Omental fat pad (tissue), 4 donors: ENCODE data around the gene POU3F2. TPM values are rescaled to one million over a fixed set of nuclear protein-coding genes. Genes with fewer than 3 reads are reported as not detected.

ENCODE experiments used
- ATAC-seq: fragments of 150-250 bp; one replicate; pipeline ENCODE4 v1.9.1; 2016; ENCODE audit warnings: mild to moderate bottlenecking, moderate library complexity; ENCODE audit not compliant: low FRiP score
- DNase-seq: peaks from one replicate; pipeline ENCODE4 v3.0.0-alpha.2; 2019; ENCODE audit warnings: low spot score
- total RNA-seq, 4 donors: library from RNA; depleted of rRNA; stranded (reverse); fragments of >200 nt; gene quantifications; one replicate each; pipeline ENCODE4 v1.1.0, GENCODE V29; 2016
- TF ChIP-seq, protein P1 (sequence below), 3 donors: fragments of 450-650 bp; IDR thresholded peaks; one replicate each; pipeline ENCODE4 v1.5.1; 2016 to 2017; ENCODE audit warnings: antibody characterized with exemption in 3 of 3, mild to moderate bottlenecking in 3 of 3, moderate library complexity in 2 of 3

The POU3F2 gene
- total RNA-seq, 4 donors from 2014 or later: not detected

DNA sequence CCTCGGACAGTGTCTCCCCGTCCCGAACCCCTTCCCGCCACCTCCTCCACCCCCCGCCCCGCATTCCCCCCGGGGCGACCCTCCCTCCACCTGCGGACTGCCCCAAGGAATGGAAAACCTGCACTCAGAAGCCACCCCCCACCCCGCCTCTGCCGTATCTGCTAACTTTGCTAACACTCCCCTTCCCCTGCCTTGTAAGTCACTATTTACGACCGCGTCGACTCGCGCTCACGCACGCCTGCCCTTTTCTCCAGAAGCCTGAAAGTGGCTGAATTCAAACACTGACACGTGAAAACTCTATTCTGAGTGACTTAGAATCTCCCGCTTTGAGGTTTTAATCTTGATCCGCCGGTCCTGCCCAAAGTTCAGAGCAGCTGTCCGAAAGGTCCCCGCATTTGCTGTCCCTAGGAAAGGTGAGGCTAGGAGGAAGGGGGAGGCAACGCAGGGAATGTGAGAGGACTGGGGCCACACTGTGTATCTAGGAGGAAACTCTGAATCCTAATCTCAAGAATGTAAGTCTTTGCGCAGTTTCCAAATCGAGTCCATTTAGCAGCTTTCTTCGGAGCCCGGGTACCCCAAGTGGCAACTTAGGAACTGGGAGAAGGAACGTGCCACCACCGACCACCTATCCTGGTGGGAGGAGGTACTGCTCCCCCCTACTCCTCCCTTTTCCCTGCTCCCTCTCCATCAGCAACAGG is 9.3 kb upstream of the POU3F2 start:
- TF ChIP-seq, protein P1, sequence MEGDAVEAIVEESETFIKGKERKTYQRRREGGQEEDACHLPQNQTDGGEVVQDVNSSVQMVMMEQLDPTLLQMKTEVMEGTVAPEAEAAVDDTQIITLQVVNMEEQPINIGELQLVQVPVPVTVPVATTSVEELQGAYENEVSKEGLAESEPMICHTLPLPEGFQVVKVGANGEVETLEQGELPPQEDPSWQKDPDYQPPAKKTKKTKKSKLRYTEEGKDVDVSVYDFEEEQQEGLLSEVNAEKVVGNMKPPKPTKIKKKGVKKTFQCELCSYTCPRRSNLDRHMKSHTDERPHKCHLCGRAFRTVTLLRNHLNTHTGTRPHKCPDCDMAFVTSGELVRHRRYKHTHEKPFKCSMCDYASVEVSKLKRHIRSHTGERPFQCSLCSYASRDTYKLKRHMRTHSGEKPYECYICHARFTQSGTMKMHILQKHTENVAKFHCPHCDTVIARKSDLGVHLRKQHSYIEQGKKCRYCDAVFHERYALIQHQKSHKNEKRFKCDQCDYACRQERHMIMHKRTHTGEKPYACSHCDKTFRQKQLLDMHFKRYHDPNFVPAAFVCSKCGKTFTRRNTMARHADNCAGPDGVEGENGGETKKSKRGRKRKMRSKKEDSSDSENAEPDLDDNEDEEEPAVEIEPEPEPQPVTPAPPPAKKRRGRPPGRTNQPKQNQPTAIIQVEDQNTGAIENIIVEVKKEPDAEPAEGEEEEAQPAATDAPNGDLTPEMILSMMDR (IDR thresholded peaks at IDR 0.05): no peak
- DNase-seq (no peak), ATAC-seq (no peak)

DNA sequence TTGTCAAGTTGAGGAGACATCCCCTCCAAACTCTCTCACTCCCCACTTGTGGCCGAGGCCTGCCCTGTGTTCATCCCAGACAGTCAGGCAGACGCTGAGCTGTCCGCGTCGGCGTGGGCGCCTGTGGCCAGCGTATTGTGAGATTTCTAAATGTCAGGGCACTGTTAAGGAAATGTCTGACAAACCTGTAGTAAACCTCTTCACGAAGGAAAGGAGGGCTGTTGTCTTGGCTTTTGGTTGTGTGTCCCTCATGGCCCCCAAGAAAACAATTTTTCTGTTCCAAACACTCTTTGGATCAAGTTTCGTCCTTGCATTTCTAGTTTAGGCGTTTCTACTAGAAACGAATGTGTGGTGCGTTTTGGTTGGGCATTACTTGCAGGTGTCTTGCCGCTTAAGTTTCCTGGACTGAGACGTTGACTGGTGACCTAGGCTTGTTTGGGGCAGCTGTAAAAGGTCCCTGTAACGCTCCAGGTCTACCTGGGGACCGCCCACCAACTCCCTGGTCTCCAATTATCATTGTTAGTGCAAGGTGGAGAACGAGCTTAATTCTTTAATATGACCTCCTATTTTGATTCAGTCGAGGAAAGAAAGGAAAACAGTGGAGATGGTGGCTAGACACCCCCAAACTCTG is 8.7 kb upstream of the POU3F2 start:
- ATAC-seq (no peak), DNase-seq (no peak)
- TF ChIP-seq, protein P1 (IDR thresholded peaks at IDR 0.05): no peak

DNA sequence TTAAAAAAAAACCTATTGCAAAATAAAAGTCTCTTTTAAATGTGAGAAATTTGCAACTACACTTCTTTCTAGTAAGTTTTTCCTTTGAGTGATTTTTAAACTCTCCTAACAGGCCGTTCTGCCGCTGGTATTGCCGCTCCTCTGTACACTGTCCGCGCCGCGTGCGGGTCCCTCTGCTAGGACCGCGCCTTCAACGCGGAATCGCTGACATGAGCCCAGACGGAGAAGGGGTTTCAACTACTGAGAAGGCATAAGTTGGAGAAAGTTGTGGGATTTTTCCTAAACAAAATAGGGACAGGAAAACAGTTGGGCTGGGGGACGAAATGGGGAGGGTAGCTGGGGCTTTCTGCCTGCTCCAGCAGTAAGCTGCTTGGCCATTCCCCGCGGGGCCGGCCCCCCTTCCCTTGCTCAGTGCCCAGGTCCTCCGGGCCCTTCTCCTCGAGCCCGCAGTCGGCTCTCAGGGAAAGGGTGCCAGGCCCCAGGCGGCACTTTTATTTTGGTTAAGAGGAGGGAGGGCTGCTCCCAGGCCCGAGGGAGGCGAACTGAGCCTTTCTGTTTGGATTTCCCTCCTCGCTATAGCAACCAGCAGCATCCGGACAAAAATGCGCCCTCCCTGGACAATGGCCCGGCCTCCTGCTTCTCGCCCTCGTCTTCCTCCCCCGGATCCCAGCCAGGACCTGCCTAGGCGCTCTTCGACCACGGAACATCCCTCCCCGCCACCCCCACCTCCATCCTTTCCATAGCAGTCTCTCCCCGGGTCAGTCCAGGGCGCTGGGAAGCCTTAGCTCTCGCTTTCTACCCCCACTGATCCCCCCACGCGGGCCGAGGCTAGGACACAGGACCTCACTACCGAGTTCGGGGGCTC is 6.8 kb upstream of the POU3F2 start:
- ATAC-seq: no peak
- DNase-seq: no peak
- TF ChIP-seq, protein P1 (IDR thresholded peaks at IDR 0.05): no peak

DNA sequence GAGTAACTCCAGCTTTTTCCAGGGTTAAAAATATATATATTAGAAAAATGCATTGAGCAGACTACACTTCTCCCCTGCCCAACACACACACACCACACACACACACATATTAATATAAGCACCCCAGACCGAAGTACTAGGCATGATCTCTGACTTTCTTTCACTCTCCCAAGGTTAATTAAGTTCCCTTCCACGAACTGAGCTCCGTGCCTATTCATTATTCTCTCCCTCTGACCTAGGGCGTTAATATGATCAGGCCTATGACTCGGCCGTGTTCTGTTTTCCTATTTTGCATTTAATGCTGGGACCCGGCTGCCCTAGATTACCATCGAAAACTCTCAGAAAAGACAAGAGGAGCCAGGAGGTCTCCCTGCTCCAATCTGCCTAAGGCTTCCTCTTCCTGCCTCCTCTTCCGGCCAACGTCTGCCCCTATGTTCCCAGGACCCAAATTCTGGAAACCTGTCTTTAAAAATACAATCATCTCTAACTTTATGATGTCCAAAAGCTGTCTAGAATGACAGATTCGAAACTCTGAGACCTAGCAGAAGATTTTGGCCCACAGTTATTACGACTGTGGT is 6.1 kb upstream of the POU3F2 start:
- TF ChIP-seq, protein P1 (IDR thresholded peaks at IDR 0.05): no peak
- ATAC-seq (no peak), DNase-seq (no peak)

DNA sequence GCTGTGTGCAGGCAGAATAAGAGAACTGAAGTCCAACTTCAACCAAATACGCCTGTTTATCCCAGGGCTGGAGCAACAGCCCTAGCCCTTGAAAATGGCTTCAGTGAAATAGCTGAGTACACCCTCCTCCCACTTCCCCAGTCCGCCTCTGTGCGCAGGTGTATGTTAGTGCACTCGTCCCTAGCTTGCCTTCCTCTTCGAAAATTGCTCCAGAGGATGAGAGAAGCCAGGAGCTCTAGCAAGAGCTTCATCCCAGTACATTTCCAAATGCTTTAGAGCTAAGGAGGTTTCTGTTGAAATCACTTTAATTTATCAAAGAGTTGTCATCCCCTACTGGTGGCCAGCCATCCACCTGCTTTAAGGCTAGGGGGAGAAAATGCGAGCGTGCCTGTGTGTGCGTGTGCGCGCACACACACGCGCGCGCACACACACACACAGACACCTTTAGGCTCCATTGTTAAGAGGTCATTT is 5.4 kb upstream of the POU3F2 start:
- ATAC-seq: no peak
- TF ChIP-seq, protein P1 (IDR thresholded peaks at IDR 0.05): no peak
- no peak for DNase-seq

DNA sequence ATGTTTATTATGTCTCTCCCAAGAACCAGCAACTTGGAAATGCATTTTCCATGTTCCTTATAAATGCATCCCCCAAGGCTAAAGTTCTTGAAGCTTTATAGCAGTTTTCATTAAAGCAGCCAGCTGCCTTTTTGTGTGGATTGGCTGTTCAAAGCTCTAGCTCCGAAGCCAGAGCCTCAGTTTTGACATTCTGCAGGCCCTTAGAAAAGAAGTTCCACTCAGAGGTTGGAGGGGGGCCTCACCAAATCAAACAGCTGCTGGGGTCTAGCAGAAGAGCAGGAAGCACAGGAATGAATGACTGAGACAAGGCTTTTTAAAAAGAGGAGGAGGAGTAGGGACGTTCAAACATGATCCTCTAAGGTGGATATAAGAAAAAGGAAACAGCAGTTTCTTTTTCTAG is 4.2 kb upstream of the POU3F2 start:
- ATAC-seq (no peak), DNase-seq (no peak)
- TF ChIP-seq, protein P1 (IDR thresholded peaks at IDR 0.05): no peak
